HuH-7 (cell line): ENCODE data around the gene RGS12.

Source experiments
- DNase-seq: peaks from one replicate; pipeline ENCODE4 v3.0.0; 2011; ENCODE audit warnings: low spot score

Gene RGS12

DNA sequence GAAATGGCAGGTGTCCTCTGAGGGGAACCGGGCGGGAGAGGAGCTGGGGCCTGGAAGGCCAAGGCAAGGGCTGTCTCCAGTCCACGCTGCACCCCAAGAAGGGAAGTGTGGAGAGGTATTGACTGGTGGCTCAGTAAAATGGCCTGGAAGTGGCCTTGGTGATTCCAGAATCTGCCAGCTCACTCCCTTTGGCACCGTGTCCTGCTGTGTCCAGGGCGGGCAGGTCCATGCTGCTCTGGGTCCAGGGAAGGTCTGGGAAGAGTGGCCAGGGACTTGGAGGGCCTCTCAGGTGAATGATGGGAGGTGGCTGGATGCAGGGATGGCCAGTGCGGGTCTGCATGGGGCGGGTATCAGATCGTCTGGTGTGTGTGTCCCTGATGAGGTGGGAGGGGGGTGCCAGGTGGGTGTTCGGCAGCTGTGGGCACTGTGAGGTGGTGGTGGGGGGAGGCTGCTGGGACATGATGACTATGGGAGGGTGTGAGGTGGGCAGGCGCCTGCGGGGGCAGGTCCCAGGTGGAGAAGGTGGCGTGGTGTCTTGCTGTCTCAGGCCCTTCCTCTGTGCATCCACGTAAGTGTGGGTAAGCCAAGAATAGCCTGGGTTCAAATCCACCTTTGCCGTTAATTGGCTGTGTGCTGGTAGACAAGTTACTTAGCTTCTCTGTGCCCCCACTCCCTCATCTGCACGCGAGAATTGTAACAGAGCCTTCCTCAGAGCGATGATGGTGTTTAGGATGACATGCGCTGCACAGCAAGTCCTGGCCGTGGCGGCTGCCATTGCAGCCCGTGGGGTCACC is 17.7 kb downstream of the RGS12 start:
- no peak for DNase-seq

DNA sequence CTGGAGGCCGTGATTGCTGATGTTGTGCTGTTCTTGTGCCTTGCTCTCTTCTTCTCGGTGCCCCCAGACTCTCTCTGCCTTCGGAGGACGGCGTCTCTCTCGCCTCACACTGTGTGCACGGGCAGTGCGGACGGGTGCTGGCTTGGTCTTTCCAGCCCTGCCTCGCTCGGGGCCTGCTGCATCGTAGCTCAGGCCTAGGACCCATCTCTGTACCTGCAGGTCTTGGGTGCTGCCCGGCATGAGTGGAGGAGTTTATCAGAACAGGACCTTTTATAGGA is 18.2 kb downstream of the RGS12 start:
- no peak for DNase-seq

DNA sequence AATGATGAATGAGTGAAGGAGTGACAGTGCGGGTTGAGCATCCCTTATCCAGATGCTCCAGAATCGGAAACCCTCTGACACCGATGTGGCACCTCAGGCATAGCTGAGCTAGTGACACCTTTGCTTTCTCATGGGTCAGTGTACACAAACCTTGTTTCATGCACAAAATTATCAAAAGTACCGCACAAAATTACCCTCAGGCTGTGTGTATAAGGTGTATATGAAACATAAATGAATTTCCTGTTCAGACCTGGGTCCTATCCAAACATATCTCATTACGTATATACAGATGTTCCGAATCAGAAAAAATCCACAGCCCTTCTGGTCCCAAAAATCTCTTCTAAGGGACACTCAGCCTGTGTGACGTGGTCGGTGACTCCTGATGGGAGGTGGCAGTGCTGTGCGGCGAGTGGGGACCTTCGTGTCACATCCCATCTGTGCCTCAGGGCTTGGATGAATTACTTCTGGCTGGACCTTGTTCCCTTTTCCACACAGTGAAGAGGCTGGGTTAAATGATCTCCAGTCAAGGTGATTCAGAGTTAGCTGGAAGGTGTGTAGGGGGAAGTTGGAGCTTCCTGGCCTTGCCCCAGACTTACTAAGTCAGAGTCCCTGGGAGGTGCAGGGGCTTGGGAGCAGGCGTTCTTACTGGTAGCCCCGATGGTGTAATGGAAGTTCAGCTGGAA is 18.8 kb downstream of the RGS12 start:
- DNase-seq, result no peak

DNA sequence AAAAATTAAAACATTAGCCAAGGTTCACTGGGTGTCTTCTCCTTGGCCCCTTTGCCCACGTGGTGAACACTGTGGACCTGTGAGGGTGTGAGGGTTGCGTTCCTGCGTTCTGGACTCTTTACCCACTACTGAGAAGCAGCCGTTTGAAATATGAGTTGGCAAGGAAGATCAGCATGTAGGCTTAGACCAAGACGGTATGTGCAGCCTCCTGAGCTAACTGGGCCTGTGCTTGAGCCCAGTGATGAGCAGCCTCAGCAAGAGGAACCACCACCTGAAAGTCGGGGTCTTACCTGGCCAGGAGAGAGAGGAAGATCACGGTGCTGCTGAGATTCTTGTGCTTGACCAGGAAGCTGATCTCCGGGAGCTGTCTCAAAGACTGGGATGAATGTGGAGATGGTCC is 19.5 kb downstream of the RGS12 start:
- DNase-seq, result no peak

DNA sequence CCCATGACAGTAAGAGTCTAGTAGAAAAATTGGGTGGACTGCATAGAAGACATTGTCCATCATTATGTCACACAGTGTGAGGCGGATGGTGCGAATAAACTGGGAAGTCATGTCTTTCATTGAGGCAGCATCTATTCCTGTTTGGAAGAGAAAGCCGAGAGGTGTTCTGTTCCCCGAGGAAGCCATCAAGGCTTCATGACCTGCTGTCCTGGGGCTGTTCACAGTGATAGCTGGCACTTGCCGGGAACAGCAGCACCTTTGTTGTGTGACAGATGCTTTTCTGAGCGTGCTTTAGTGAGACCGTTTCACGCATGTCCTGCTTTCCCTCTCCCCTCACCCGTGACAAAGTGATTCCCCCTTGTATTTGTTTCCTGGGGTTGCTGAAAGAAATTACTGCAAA is 20.3 kb downstream of the RGS12 start:
- no peak for DNase-seq

DNA sequence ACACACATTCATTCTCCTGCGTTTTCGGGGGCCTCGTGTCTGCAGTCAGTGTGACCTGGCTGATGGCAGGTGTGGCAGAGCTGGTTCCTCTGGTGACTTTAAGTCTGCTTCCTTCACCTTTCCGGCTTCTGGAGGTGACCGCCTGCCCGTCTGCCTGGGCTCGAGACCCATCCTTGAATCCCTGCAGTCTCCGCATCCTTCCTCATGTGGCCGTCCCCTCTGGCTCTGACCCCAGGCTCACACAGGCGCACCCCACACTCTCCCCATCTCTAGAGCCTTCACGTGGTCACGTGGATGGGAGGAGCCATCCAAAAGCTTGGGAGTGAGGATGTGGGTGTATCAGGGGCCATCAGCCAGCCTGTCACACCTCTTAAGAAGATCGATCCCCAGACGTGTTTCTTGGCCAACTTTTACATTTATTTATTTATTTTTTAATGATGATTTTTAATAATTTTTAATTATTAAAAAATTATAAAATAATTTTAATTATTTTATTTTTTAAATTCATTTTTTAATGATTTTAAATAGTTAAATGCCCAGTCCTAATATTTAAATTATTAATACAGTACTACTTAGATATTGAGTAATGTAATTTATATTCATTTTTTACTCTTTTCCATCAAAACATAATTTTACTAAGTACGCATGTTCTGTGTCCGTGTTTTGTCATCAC is 20.9 kb downstream of the RGS12 start:
- no peak for DNase-seq

DNA sequence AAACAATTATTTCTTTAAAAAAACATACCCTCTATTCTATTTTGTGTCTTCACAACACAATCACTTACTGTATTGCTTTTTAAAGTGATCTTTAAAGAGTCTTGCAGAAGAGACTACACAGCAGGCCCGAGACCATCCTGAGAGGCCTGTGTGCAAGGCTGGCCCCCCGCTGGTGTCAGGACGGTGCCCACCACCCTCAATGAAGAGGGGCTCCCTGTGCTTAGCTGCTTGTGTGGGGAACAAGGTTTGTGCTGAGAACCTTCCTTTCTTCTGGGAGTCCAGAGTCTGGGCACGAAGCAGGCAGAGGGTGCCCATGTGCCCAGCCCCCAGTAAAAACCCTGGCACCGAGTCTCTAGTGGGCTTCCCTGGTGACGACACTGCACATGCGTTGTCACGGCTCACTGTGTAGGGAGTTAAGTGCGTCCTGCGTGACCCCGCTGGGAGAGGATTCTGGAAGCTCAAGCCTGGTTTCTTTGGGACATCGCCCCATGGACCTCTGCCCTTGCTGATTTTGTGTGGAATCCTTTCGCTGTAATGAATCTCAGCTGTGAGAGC is 22.0 kb downstream of the RGS12 start:
- DNase-seq, result no peak

DNA sequence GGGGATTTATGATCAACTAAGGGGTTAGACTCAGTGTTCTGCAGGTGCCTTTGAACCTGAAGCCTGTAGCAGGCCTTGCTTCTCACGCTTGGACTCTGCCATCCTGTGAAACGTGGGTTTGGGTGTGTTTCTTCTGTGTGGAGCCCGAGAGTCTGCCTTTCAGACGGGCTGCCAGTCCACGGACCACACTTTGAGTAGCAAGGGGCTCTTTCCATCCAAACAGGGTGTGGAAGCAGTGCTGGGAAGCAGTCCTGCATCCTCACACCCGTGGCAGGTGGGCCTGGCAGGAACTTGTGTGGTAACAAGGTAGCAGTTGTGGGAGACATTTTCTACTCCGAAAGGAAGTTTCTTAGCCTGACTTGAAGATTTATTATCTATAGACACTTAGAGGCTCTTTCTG is 22.7 kb downstream of the RGS12 start:
- no peak for DNase-seq

DNA sequence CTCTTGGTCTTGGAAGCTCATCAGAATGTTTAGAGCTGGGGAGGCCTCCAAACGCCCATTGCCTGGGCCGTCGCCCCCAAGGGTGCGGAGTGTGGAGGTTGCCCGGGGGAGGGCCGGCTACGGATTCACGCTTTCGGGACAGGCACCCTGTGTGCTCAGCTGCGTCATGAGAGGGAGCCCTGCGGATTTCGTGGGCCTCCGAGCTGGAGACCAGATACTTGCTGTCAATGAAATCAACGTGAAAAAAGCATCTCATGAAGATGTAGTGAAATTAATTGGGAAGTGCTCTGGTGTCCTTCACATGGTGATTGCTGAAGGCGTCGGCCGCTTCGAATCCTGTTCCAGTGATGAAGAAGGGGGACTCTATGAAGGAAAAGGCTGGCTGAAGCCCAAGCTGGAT is 23.3 kb downstream of the RGS12 start:
- no peak for DNase-seq

DNA sequence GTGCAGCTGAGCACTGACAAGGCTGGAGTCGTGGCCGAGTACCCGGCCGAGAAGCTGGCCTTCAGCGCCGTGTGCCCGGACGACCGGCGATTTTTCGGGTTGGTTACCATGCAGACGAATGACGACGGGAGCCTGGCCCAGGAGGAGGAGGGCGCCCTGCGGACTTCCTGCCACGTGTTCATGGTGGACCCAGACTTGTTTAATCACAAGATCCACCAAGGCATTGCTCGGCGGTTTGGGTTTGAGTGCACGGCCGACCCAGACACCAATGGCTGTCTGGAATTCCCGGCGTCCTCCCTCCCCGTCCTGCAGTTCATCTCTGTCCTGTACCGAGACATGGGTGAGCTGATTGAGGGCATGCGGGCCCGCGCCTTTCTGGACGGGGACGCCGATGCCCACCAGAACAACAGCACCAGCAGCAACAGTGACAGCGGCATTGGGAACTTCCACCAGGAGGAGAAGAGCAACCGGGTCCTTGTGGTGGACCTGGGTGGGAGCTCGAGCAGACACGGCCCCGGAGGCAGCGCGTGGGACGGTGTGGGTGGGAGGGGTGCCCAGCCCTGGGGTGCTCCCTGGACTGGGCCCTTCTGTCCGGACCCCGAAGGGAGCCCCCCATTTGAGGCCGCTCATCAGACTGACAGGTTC is 24.3 kb downstream of the RGS12 start:
- no peak for DNase-seq

DNA sequence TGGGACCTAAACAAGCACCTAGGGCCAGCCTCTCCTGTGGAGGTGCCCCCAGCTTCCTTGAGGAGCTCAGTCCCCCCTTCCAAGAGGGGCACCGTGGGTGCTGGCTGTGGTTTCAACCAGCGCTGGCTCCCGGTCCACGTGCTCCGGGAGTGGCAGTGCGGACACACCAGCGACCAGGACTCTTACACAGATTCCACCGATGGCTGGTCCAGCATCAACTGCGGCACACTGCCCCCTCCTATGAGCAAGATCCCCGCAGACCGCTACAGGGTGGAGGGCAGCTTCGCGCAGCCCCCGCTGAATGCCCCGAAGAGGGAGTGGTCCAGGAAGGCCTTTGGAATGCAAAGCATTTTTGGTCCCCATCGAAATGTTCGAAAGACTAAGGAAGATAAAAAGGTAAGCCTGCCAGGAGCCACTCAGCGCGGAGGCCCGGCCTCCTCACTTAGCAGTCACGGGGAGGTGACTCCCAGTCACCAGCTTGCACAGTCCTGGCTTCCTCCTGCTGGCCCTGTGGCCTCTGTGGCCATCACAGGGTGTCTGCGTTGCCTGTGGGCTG is 24.9 kb downstream of the RGS12 start:
- DNase-seq, result no peak

DNA sequence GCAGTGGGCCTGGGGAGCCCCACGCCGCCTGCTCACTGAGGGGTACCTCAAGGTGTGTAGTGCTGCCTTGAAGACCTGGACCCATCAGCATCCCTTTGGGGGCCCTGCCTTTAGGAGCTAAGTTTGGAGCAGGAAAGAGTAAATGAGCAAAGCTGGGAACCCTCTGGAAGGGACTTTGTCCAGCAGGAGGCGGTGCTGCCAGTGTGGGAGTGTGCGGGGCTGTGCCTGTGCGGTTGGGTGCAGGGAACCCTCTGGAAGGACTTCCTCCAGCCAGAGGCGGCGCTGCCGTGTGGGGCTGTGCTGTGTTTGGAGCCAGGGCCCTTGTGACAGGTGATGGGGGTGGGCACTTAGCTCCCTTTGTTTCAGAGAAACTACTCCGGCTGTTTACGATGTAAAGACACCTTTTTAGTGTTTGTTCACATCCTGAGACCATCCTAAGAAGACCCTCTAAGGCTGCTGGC is 25.8 kb downstream of the RGS12 start:
- no peak for DNase-seq

DNA sequence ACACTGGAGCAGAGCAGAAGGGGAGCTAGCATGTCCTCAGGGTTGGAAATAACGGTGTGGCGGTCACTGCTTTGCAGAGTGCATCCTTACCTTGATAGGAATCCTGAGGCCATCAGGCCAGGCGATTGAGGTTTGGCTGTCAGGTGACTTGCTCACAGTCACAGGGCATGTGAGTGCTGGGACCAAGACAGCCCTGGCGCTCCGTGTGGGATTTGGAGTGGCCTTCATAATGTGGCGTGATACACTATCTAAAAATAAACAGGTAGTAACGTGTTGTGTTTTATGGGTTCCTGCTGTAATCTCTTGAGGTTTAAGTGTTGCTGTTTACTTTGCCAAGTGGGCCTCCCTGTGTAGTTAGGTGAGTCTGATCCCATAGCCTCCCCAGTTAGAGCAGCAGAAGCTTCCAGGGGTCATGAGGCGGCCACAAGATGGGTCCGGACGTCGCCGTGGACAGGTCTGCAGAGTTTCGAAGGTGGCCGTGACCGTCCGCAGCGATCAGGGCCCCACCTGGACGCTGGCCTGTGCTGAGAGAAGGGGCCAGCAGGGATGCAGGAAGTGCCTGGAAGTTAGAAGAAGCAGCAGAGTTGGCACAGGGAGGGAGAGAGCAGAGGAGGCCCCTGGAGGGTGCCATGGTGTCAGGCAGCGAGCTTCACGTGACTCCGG is 27.7 kb downstream of the RGS12 start:
- DNase-seq, result peak; percentile 66

DNA sequence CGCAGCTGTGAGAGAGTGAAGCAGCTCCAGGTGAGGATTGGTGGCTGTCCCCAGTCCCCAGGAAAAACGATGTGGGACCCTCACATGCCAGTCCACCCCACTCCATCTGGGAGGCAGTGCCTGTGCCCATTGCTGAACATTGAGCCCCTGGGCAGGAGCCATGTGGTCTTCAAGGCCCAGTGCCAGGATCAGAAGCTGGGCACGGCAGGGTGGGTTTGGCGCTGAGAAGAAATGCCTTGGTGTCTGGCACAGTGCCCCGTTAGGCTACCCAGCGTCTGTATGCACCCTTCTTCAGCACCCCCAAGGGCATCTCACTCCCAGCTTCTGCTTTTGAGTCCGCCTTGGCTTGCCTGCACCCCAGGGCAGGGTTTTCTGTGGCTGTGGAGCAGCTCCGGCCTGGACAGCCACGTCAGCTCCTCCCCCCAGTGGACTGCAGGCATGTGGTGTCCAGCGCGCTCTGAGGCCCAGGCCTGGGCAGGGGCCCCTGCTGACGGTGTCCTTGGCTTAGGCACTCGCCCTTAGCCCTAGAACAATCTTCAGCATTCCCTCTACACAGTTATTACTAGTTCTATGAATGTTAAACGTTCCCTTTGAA is 28.6 kb downstream of the RGS12 start:
- no peak for DNase-seq

DNA sequence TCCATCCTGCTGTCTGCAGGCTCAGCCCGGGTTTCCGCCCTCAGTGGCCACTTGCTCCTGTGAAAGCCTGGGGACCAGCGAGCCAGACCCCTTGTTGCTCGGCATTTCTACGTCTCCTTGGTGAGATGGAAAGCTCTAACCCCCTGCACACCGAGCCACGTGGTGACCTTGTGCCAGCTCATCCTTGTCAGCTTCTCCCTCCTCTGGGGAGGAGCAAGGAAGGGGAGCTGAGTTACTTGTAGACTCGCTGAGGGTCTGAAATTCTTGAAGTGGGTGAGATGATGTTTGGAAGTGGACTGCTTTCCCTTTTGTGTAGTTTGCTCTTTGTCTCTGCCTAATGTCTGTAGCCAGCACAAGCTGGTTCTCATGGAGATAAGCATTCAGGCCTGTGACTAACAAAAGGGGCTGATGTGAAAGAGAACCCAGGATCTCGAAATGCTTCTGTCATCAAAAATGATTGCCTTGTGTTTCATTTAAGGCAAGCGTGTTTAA is 29.3 kb downstream of the RGS12 start:
- DNase-seq, result no peak

DNA sequence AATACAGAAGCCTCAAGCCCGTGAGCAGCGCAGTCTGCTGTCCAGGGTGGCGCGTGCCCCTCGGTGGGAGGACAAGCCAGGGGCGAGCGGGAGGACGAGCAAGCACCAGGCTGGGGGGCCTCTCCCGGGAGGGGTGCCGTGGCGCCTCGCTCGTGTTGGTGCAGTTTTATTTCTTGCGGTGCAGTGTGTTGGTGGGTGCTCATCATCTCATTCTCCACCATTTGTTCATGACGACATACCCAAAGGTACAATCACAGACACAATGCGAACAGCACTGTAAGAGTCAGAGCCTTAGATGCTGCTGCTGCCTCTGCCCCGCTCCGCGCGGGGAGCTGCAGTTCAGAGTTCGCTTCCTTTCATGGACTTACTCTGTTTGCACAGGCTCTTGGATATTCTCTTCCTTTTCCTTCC is 30.3 kb downstream of the RGS12 start:
- DNase-seq, result no peak

DNA sequence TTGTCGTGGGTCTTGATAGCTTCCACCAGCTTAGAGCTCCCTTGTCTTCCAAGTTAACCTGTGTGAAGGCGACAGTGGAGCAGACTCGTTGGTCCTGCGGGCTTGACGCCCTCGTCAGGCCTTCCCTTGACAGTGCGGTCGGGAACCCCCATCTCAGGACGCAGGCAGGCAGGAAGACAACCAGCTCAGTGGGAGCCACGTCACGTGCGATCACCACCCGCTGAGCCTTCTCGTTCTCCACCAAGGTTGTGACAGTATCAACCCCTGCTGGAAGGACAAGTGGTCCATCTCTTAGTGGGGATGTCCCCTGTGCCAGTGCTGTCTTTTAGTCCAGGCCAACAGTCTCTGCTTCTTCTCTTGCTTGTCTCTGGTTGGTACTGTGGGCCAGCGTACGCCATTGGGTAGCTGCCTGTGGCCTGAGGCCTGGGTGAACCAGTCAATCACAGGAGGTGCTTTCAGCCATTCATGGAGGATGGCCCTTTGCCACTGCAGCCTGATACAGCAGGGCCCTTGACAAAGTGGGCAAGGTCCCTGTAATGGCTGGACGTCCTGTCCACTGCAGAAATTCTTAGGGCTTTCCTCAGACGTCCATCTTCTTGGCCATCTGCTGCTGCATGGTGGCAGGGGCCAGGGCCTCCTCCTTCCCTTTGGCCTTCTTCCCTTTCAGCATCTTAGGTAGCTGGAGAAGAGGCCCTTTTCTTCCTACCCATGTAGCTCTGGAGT is 31.4 kb downstream of the RGS12 start:
- DNase-seq, result no peak

DNA sequence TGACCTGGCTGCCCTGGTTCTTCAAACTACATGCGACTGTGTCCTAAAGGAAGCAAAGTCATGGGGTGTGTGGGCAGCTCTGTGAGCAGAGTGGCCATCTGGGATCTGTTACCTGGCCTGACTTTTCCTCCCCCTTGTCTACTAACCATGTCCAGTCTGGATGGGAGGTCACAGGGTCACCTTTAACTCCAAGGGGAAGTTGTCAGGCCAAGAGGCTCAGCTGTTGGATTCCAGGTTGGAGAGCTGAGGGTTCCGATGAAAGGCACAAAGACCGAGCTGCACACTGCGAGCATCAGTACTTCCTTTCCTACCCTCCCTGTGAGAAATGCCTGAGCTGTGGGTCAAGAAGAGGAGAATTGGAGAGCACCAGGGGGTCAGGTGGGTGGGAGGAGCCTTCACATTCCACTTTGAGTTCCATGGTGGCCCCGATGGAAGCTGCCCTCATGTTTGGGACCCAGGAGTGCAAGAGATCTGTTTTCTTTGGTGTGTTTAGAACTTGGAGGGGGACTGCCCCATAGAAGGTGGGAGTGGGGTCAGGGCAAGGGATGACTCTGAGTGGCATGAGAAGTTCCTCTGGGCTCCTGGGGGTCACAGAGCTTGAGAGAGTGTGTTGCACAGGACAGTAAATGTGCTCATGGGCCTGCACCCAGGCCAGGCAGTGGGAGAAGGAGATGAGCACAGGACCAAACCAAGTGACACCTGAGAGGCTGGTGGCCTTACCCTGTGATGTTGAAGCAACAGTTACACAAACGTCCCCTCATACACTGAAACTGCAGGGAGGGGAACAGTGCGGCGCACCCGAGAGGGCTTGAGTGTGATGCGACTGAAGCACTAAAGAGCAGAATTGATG is 36.2 kb downstream of the RGS12 start:
- no peak for DNase-seq

DNA sequence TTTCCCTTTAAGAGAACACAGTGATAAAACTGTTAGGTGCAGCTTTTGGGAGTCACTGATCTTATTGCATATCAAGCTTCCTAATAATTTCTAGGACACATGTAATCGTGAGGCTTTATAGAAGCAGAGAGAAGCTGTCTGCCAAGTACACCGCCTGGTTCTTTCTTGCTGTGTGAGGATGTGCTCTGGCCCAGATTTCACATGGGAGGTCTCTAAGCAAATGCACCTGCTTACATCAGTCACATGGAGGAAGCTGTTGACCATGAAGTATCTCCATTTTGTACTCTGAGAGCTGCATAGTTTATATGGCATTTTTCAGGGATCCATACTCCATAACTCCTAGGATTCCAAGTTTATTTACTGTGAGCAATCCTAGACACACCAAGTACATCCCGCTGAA is 37.1 kb downstream of the RGS12 start:
- DNase-seq, result no peak

DNA sequence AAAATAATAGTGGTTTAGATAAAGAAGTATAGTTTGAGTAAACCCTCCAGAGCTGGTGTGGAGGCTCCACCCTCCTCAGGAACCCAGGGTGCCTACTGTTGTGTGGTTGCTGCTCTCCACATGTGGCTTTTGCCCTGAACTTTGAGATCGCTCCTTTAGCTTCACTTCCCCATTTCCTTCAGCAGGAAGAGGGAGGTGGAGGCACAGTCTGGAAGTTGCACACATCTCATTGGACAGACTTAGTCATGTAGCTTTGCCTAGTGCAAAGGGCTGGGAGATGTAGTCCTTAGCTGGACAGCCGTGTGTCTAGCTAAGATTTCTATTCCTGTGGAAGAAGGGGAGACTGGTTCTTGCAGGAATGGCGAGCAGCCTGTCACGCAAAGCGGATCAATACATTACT is 37.9 kb downstream of the RGS12 start:
- no peak for DNase-seq
